GM18951 (cell line): ENCODE data around the gene PLCB1.
"Not testable (repeated sequence)": the region's sequence is repeated elsewhere in the genome, so short reads cannot be mapped to it uniquely, and the experiment has no call there.

Experiments used
- POLR2A ChIP-seq: IDR thresholded peaks from 4 replicates; pipeline ENCODE4 v1.6.1; 2011; ENCODE audit warnings: mild to moderate bottlenecking; ENCODE audit not compliant: insufficient read length, insufficient read depth; ENCODE audit errors: extremely low read depth
- in situ Hi-C: fragments of 300-500 bp; cut with MboI; formaldehyde crosslinking; loops from one replicate; pipeline ENCODE4 v1.12.0; 2022; ENCODE audit warnings: low sequenced_read_pairs, mixed read lengths, inconsistent platforms; ENCODE audit not compliant: unreplicated experiment

The PLCB1 gene

GRCh38 chr20:8131598-8132483 is at the start of gene PLCB1:
PLCB1 (plus strand) TSS chr20:8132266; CDS start chr20:8132652, 386 bp downstream.
- no peak for TF ChIP-seq POLR2A
- in situ Hi-C loops: loop anchor here (25.0 kb wide), 1 partner anchor 180 kb away; no protein-coding TSS in a partner anchor

- in situ Hi-C loops: no loop called here
Observed at GRCh38 chr20:8082989-8083388, 49.1 kb upstream of the PLCB1 start.

DNA sequence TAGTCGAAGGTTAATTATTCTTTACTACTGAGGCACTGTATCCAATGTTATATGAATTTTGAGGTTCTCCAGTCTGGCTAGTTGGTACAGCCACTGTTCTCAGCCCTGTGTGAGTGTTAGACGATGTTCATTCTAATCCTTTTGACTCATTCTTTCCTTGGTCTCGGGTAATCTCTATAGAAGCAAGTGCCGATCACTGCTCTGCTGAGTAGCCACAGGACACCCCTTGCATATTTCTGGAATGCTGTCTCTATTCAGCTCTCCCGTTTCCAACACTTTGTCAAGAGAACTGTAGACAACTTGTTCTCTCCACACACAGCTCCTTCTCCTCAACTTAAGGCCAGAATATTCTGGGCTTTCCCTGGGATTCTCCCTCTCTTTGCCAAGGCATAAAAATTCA is 42.4 kb upstream of the PLCB1 start:
- no peak for TF ChIP-seq POLR2A
- in situ Hi-C loops: no loop called here

More at GRCh38 chr20:8082989-8083388, 49.1 kb upstream of the PLCB1 start:
- TF ChIP-seq POLR2A: no peak

GRCh38 chr20:8094415-8094818 is 37.6 kb upstream of the PLCB1 start:
- TF ChIP-seq POLR2A: no peak

DNA sequence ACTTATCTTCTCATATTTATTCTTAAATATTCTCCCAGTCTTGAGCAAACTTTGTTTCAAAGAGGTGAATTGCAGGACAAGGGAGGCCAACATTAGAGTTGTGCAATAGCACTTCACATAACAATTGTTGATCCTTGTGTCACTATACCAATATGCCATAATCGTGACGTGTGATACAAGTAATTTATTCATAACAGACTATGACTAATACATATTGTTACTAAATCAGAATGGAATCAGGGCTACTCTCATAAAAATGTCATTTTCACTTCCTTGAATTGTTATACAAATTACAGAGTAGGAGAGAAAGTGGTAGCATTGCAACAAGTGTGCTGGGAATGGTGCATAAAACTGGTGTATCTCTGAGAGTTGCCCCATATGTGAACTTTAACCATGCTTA is 37.2 kb upstream of the PLCB1 start:
- in situ Hi-C loops: no loop called here
- no peak for TF ChIP-seq POLR2A

More at GRCh38 chr20:8094415-8094818, 37.6 kb upstream of the PLCB1 start:
- in situ Hi-C loops: no loop called here

GRCh38 chr20:8095648-8096572 is 36.2 kb upstream of the PLCB1 start:
- in situ Hi-C loops: no loop called here
- no peak for TF ChIP-seq POLR2A

DNA sequence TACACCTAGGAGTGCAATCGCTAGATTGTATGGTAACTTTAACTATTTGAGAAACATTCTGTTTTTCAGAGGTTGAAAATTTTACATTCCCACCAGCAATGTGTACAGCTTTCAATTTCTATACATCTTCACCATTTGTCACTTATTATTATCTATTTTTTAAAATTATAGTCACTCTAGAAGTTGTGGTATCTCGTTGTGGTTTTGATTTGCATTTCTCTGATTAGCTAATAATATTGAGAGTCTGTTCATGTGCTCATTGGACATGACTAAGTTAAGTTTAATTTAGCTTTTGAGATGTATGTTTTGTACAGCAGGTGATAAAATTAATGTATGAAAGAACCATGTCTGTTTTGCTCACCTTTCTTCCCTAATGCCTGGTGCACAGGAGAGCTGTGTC is 34.8 kb upstream of the PLCB1 start:
- no peak for TF ChIP-seq POLR2A
- in situ Hi-C loops: no loop called here

GRCh38 chr20:8104252-8104651 is 27.8 kb upstream of the PLCB1 start:
- in situ Hi-C loops: no loop called here
- no peak for TF ChIP-seq POLR2A

- in situ Hi-C loops: not testable (repeated sequence)
Observed at GRCh38 chr20:8114612-8115011, 17.5 kb upstream of the PLCB1 start.

DNA sequence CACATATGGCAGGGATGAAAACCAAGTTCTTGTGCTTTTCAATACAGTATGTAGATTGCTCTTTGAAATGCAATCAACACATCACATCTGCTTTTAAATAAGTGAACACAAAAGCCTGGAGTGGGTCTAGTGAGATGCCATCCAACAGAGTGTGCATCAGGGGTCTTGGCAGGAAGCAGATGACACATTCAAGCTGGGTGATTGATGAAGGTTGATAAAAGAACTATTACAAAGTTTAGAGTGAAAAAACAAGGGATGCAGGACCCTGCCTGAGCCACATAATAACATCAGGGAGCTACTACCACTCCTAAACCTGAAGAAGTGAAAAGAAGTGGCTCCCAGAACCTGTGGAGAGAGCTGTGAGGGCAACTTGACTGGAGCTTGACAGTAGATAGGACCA is 16.6 kb upstream of the PLCB1 start:
- TF ChIP-seq POLR2A: no peak
- in situ Hi-C loops: no loop called here

DNA sequence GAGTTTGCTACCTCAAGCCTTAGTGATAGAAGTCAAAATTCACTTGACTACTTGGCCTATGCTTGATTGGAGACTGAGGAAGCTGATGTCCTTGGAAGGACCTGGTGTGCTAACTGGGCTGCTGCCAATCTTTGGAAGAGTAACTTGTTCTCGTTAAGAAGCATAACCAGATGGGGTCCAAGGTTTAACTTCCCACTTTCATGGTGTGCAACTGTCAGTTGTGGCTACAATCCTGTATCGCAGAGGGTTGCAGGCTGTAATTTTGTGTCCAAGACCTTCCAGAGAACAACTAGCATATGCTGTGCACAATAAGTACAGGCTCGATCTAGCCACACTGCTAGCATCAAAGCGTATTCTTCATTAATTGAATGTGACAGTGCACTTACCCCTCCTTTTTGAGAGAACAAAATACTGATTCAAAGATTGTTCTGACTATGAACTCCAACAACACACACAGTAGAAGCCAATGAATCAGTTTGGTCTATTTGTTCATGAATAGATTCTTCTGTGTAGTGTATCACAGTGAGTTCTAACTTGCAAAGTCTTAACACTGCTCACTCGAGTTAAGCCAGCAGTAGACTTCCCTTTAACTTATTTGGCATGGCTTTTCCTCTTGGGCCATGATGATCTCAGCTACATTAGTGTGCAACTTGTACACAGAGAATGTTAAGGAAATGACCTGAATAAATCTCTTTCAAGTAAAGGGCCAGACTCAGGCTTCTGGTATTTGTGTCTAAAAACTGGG is 15.8 kb upstream of the PLCB1 start:
- in situ Hi-C loops: no loop called here
- TF ChIP-seq POLR2A: no peak

- in situ Hi-C loops: no loop called here
- TF ChIP-seq POLR2A: no peak
Observed at GRCh38 chr20:8117636-8118035, 14.4 kb upstream of the PLCB1 start.

GRCh38 chr20:8118039-8118438 is 14.0 kb upstream of the PLCB1 start:
- no peak for TF ChIP-seq POLR2A
- in situ Hi-C loops: no loop called here
